ENCODE measurements around the gene CSF2. TPM values are rescaled to one million over a fixed set of nuclear protein-coding genes. Genes with fewer than 3 reads are reported as not detected.

The CSF2 gene
- polyA plus RNA-seq, 2 donors = 0.05 TPM; not detected in 1

Other genes starting within 250 kb of the CSF2 start
- under 1 TPM in 1 of 2 donors, not detected in 1; 0.12 TPM for gene MEIKIN, start 128.1 kb upstream of the CSF2 start, polyA plus RNA-seq
- under 1 TPM; 0.28 to 0.29 TPM for gene ACSL6, start 62.1 kb upstream of the CSF2 start, polyA plus RNA-seq
- not detected for gene IL3, start 13.1 kb upstream of the CSF2 start, polyA plus RNA-seq
- gene P4HA2, start 154.1 kb downstream of the CSF2 start, polyA plus RNA-seq = 10 to 100 TPM; 11.5 to 11.9 TPM
- gene PDLIM4, start 183.9 kb downstream of the CSF2 start, polyA plus RNA-seq = 10 to 100 TPM; 33.3 to 58.9 TPM
- gene SLC22A4, start 220.6 kb downstream of the CSF2 start, polyA plus RNA-seq = under 1 TPM; 0.14 to 0.16 TPM